Breast epithelium (tissue), 3 donors: Measurements from ENCODE around the gene C17orf113.

Experiments used
- CTCF ChIP-seq, 3 donors: fragments of 450-650 bp; IDR thresholded peaks; one replicate each; pipeline ENCODE4 v1.5.1; 2016 to 2017; ENCODE audit warnings: antibody characterized with exemption in 3 of 3, mild to moderate bottlenecking in 3 of 3, moderate library complexity in 3 of 3
- POLR2A ChIP-seq: fragments of 450-650 bp; IDR thresholded peaks from one replicate; pipeline ENCODE4 v1.6.1; 2016; ENCODE audit warnings: antibody characterized with exemption, mild to moderate bottlenecking, moderate library complexity
- POLR2AphosphoS5 ChIP-seq, 3 donors: sonication (generic); formaldehyde crosslinking; IDR thresholded peaks; one replicate each; pipeline ENCODE4 v1.6.1; 2017; ENCODE audit warnings: antibody characterized with exemption in 3 of 3

- TF ChIP-seq CTCF (IDR thresholded peaks at IDR 0.05) (no peak), POLR2AphosphoS5 (IDR thresholded peaks at IDR 0.05) (no peak), POLR2A (no peak)
Measured at GRCh38 chr17:42010898-42011516, 39.4 kb downstream of the C17orf113 start.
